HepG2 (cell line): Measurements from ENCODE around the gene MTRFR. TPM values are rescaled to one million over a fixed set of nuclear protein-coding genes. Genes with fewer than 3 reads are reported as not detected.

Experiments
- ATAC-seq: fragments of 200-7000 bp; cut with Tn5 transposase; 3 replicates; pipeline ENCODE4 v1.9.1; 2020; ENCODE audit warnings: mild to moderate bottlenecking, moderate library complexity
- BruUV-seq: library from RNA; stranded (reverse); fragments of 400-500 nt; replicated peaks from 2 replicates; lab custom pipeline; 2021; lab: Mats Ljungman, UMichigan
- CTCF ChIA-PET: fragments of 300-600 bp; formaldehyde crosslinking; extraction: SDS; loops from one replicate; lab custom pipeline; 2021; ENCODE audit warnings: low total read pairs, inconsistent platforms, low intra/inter-chr PET ratio; lab: Yijun Ruan, JAX
- POLR2A ChIA-PET: fragments of 350-600 bp; sonication (Branson Sonifier 250); formaldehyde crosslinking; loops from one replicate; lab custom pipeline; 2020; ENCODE audit warnings: antibody characterized with exemption, inconsistent platforms; lab: Yijun Ruan, JAX
- DNase-seq: peaks from one replicate; pipeline ENCODE4 v3.0.0-alpha.2; 2015; ENCODE audit warnings: low spot score
- FAIRE-seq: peaks from 3 replicates; lab custom pipeline; 2011; peaks lifted over from hg19 to GRCh38; lab: Jason Lieb, UNC
- H2AFZ ChIP-seq: one replicate; pipeline ENCODE4 v1.6.1; 2011; ENCODE audit warnings: low read length, inconsistent platforms
- H3K27ac ChIP-seq: fragments of 300-600 bp; 3 replicates; pipeline ENCODE4 v1.8.0; 2011; ENCODE audit warnings: mixed run types, mild to moderate bottlenecking, mixed read lengths, low read length, inconsistent platforms; ENCODE audit not compliant: insufficient read depth; ENCODE audit errors: extremely low read length
- H3K27me3 ChIP-seq, 2 experiments: fragments of 200-600 bp in 1 of 2; 2 replicates in 1 of 2; 3 replicates in 1 of 2; pipeline versions ENCODE4 v1.6.0 to v1.8.0; 2011; ENCODE audit warnings: low read length in 2 of 2, mild to moderate bottlenecking in 2 of 2, moderate library complexity in 2 of 2, inconsistent platforms in 1 of 2; ENCODE audit not compliant: insufficient read depth in 2 of 2, control insufficient read depth in 1 of 2
- H3K36me3 ChIP-seq, 2 experiments: fragments of 200-600 bp in 1 of 2; replicated peaks in 1 of 2; 2 replicates in 1 of 2; 3 replicates in 1 of 2; pipeline versions ENCODE4 v1.5.1 to v1.8.0; 2011; ENCODE audit warnings: low read length in 2 of 2, inconsistent platforms in 1 of 2; ENCODE audit not compliant: insufficient read depth in 2 of 2, control insufficient read depth in 1 of 2
- H3K4me1 ChIP-seq: 2 replicates; pipeline ENCODE4 v1.5.1; 2012; ENCODE audit warnings: low read length, inconsistent platforms; ENCODE audit not compliant: insufficient read depth
- H3K4me2 ChIP-seq: 2 replicates; pipeline ENCODE4 v1.6.0; 2011; ENCODE audit warnings: low read depth, low read length, inconsistent platforms
- H3K4me3 ChIP-seq, 3 experiments: fragments of 200-600 bp in 1 of 3; sonication (generic), shearing (Covaris generic) in 1 of 3; replicated peaks in 1 of 3; 2 replicates each; pipeline ENCODE4 v1.5.1; 2011 to 2016; ENCODE audit warnings: low read length in 3 of 3, inconsistent platforms in 2 of 3, low read depth in 2 of 3, mild to moderate bottlenecking in 2 of 3, control low read depth in 1 of 3, mixed read lengths in 1 of 3; ENCODE audit not compliant: insufficient read depth in 1 of 3
- H3K79me2 ChIP-seq: one replicate; pipeline ENCODE4 v1.6.1; 2011; ENCODE audit warnings: low read length, inconsistent platforms; ENCODE audit not compliant: insufficient read depth
- H3K9ac ChIP-seq: 2 replicates; pipeline ENCODE4 v1.6.0; 2011; ENCODE audit warnings: mild to moderate bottlenecking, low read depth, low read length, inconsistent platforms; ENCODE audit not compliant: insufficient read depth
- H3K9me3 ChIP-seq: 2 replicates; pipeline ENCODE4 v1.5.1; 2012; ENCODE audit warnings: mild to moderate bottlenecking, low read length
- H4K20me1 ChIP-seq: 2 replicates; pipeline ENCODE4 v1.6.0; 2011; ENCODE audit warnings: inconsistent platforms, mild to moderate bottlenecking, low read length, moderate library complexity; ENCODE audit not compliant: insufficient read depth
- DNMT1 ChIP-seq: sonication (generic); formaldehyde crosslinking; IDR thresholded peaks from 2 replicates; pipeline ENCODE4 v1.5.1; 2020; ENCODE audit warnings: mild to moderate bottlenecking, missing genetic modification reagents
- HNF4A ChIP-seq: sonication (generic); formaldehyde crosslinking; IDR thresholded peaks from 2 replicates; pipeline ENCODE4 v1.4.0; 2020; ENCODE audit warnings: missing genetic modification reagents
- POLR2A ChIP-seq, 2 experiments: IDR thresholded peaks; 2 replicates each; pipeline ENCODE4 v1.6.1; 2011; ENCODE audit warnings: low read depth in 2 of 2, low read length in 2 of 2, mild to moderate bottlenecking in 1 of 2, moderate library complexity in 1 of 2; ENCODE audit not compliant: insufficient read depth in 1 of 2
- TCF12 ChIP-seq, 2 experiments: fragments of 450-650 bp in 1 of 2; sonication (generic) in 1 of 2; formaldehyde crosslinking in 1 of 2; IDR thresholded peaks; 2 replicates each; pipeline versions ENCODE4 v1.6.1 to v1.8.0; 2017 to 2022; ENCODE audit warnings: antibody characterized with exemption in 1 of 2, mild to moderate bottlenecking in 1 of 2, missing genetic modification reagents in 1 of 2, moderate library complexity in 1 of 2
- ZBTB3 ChIP-seq: sonication (generic); formaldehyde crosslinking; IDR thresholded peaks from 2 replicates; pipeline ENCODE4 v1.4.0; 2020; ENCODE audit warnings: low read depth, mild to moderate bottlenecking, moderate library complexity, missing genetic modification reagents, borderline replicate concordance
- WGBS: methylation state at CpG from one replicate; pipeline ENCODE4 v1.1.6; 2017; ENCODE audit warnings: low lambda C conversion rate; 5-methylcytosine and 5-hydroxymethylcytosine counted together
- in situ Hi-C: cut with HindIII; loops from 2 replicates; pipeline ENCODE4 v1.10.0; 2017; ENCODE audit warnings: low pct_unique_long_range_greater_than_20kb; ENCODE audit not compliant: extremely low pct_ligation_motif_present
- intact Hi-C: fragments of 100-400 bp; cut with micrococcal nuclease; formaldehyde crosslinking; loops from one replicate; pipeline ENCODE4 v1.10.0; 2022; ENCODE audit not compliant: unreplicated experiment
- polyA plus RNA-seq, 8 experiments: library from polyadenylated mRNA; depleted of rRNA in 3 of 8; stranded (reverse) in 7 of 8; unstranded in 1 of 8; fragments of >200 nt; fragmentation: Illumina TruSeq in 4 of 8; extraction: Trizol in 4 of 8; gene quantifications; 2 replicates each; pipeline versions ENCODE4 v1.2.1 to v1.2.3, GENCODE V29; 2011 to 2016; ENCODE audit warnings: low read depth in 4 of 8, missing spikeins in 1 of 8, mixed read lengths in 1 of 8; ENCODE audit not compliant: insufficient read depth in 1 of 8
- total RNA-seq, 5 experiments: library from RNA; depleted of rRNA; stranded (reverse); fragments of >200 nt; fragmentation: Illumina TruSeq; extraction: Trizol; gene quantifications; 2 replicates each; pipeline ENCODE4 v1.2.3, GENCODE V29; 2016; ENCODE audit warnings: low read depth in 1 of 5
- TF ChIP-seq, protein P1 (sequence below): sonication (generic); formaldehyde crosslinking; IDR thresholded peaks from 2 replicates; pipeline ENCODE4 v1.5.1; 2020; ENCODE audit warnings: missing genetic modification reagents, mild to moderate bottlenecking, borderline replicate concordance
- TF ChIP-seq, protein P2 (sequence below), 2 experiments: fragments of 450-650 bp in 1 of 2; sonication (generic) in 1 of 2; formaldehyde crosslinking in 1 of 2; IDR thresholded peaks; 2 replicates each; pipeline versions ENCODE4 v1.6.1 to v1.8.0; 2016 to 2022; ENCODE audit warnings: antibody characterized with exemption in 1 of 2, mild to moderate bottlenecking in 1 of 2, missing genetic modification reagents in 1 of 2

The MTRFR gene
- total and polyA plus RNA-seq, 2 of the 13 experiments (the other 11 are each of a cell fraction or from before 2014, with no cell fraction given), result 7.1 to 9.9 TPM

DNA sequence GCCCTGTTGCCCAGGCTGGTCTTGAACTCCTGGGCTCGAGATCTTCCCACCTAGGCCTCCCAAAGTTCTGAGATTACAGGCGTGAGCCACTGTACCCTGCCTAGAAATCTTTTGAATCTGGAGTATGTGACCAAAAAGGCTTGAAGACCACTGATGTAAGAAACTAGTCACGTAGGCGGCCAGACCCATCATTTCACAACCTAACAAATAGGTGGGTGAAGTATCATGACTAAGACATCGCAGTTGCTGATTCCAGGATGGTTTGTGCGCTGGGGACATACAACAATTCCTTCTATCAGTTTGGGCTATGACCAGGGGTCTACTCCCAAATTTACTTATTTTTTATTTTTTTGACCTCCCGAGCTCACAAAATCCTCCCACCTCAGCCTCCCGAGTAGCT lies 50.2 kb downstream of the MTRFR start:
- no peaks in the 10 kb centered on the region for H4K20me1 ChIP-seq
- TF ChIP-seq ZBTB3, result no peak
- TF ChIP-seq TCF12 (IDR thresholded peaks at IDR 0.05), result no peak
- TF ChIP-seq TCF12 (CRISPR knock-in tag; IDR thresholded peaks at IDR 0.05), result no peak
- TF ChIP-seq POLR2A (IDR thresholded peaks at IDR 0.05; ENCODE audit: insufficient read depth in 1 of 2, low read depth in 2 of 2, low read length in 2 of 2), result no peak
- no TSS peak for BruUV-seq
- ATAC-seq (no peak), DNase-seq (no peak), FAIRE-seq (no peak)
- POLR2A ChIA-PET, result interaction anchor here (1.1 to 2.8 kb wide), 3 partner anchors 10 to 100 kb away, joined by 3 to 8 read pairs (median 3); partner anchors contain the start of gene KMT5A
- H3K4me3 ChIP-seq, result no peak overlapping the region
- intact Hi-C loops (no loop called here), in situ Hi-C loops (no loop called here)
- H2AFZ ChIP-seq, result no peak overlapping the region
- 78% methylated on average over 8 of the region's 8 CpGs for WGBS
- H3K9me3 ChIP-seq, result no peaks in the 10 kb centered on the region
- no peaks in the 10 kb centered on the region for H3K27me3 ChIP-seq
- no peaks in the 10 kb centered on the region for H3K79me2 ChIP-seq
- CTCF ChIA-PET, result no interaction called here
- no peak overlapping the region for H3K27ac ChIP-seq
- H3K4me2 ChIP-seq, result peak overlapping the region; percentile 32; the same call in 1 of the 2 replicates
- H3K36me3 ChIP-seq, result no peaks in the 10 kb centered on the region
- peaks cover 18% of the 10 kb centered on the region for H3K4me1 ChIP-seq
- no peak overlapping the region for H3K9ac ChIP-seq

DNA sequence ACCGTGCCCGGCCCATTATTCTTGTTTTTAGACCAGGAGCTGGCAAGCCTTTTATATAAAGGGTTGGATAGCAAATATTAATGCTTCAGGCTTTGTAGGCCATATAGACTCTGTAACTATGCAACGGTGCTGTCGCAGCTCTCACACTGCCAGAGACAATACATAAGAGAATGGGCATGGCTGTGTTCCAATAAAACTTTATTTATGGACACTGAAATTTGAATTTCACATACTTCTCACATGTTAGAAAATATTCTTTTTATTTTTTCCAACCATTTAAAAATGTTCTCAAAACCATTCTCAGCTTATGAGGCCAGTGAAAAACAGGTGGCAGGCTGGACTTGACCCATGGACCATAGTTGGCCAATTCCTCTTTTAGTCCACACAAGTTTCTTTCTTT lies 51.4 kb downstream of the MTRFR start:
- no TSS peak for BruUV-seq
- Histone ChIP-seq H2AFZ (no peak overlapping the region), H3K9me3 (no peaks in the 10 kb centered on the region), H3K4me3 (no peak overlapping the region), H3K36me3 (peaks cover 1 to 6% of the 10 kb centered on the region in 2 experiments; a peak in 2 of 5 replicates), H3K9ac (no peak overlapping the region), H3K4me1 (peaks cover 18% of the 10 kb centered on the region), H3K27ac (no peak overlapping the region), H3K4me2 (no peak overlapping the region; the same call in 1 of the 2 replicates), H3K27me3 (no peaks in the 10 kb centered on the region), H3K79me2 (no peaks in the 10 kb centered on the region), H4K20me1 (no peaks in the 10 kb centered on the region)
- FAIRE-seq (no peak), ATAC-seq (no peak), DNase-seq (no peak)
- in situ Hi-C loops, result no loop called here
- ChIA-PET CTCF (no interaction called here), POLR2A (no interaction called here)
- intact Hi-C loops, result no loop called here
- 93% methylated on average over 4 of the region's 4 CpGs for WGBS
- TF ChIP-seq DNMT1 (CRISPR knock-in tag) (no peak), HNF4A (0 out of 2 replicates have a peak, but pooled peaks have one; percentile 6)
- TF ChIP-seq, protein P1, sequence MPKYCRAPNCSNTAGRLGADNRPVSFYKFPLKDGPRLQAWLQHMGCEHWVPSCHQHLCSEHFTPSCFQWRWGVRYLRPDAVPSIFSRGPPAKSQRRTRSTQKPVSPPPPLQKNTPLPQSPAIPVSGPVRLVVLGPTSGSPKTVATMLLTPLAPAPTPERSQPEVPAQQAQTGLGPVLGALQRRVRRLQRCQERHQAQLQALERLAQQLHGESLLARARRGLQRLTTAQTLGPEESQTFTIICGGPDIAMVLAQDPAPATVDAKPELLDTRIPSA, result no peak
- TF ChIP-seq, protein P2, sequence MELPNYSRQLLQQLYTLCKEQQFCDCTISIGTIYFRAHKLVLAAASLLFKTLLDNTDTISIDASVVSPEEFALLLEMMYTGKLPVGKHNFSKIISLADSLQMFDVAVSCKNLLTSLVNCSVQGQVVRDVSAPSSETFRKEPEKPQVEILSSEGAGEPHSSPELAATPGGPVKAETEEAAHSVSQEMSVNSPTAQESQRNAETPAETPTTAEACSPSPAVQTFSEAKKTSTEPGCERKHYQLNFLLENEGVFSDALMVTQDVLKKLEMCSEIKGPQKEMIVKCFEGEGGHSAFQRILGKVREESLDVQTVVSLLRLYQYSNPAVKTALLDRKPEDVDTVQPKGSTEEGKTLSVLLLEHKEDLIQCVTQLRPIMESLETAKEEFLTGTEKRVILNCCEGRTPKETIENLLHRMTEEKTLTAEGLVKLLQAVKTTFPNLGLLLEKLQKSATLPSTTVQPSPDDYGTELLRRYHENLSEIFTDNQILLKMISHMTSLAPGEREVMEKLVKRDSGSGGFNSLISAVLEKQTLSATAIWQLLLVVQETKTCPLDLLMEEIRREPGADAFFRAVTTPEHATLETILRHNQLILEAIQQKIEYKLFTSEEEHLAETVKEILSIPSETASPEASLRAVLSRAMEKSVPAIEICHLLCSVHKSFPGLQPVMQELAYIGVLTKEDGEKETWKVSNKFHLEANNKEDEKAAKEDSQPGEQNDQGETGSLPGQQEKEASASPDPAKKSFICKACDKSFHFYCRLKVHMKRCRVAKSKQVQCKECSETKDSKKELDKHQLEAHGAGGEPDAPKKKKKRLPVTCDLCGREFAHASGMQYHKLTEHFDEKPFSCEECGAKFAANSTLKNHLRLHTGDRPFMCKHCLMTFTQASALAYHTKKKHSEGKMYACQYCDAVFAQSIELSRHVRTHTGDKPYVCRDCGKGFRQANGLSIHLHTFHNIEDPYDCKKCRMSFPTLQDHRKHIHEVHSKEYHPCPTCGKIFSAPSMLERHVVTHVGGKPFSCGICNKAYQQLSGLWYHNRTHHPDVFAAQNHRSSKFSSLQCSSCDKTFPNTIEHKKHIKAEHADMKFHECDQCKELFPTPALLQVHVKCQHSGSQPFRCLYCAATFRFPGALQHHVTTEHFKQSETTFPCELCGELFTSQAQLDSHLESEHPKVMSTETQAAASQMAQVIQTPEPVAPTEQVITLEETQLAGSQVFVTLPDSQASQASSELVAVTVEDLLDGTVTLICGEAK (IDR thresholded peaks at IDR 0.05), result no peak; the same call in 1 of the 2 replicates
- TF ChIP-seq, protein P2 (CRISPR knock-in tag; IDR thresholded peaks at IDR 0.05), result peak; percentile 88
